SU-DHL-6 (cell line): ENCODE data around the gene TAF15.

Experiments
- H2AFZ ChIP-seq: fragments of 200-600 bp; sonication (generic); 2 replicates; pipeline ENCODE4 v1.6.1; 2014; ENCODE audit warnings: low read depth, mild to moderate bottlenecking, moderate library complexity, mixed read lengths, antibody characterized with exemption, low read length; ENCODE audit not compliant: severe bottlenecking
- H3F3A ChIP-seq: fragments of 200-600 bp; shearing (Covaris generic); 2 replicates; pipeline ENCODE4 v1.6.0; 2016; ENCODE audit warnings: antibody characterized with exemption, mild to moderate bottlenecking; ENCODE audit not compliant: insufficient read depth
- H3K27ac ChIP-seq: fragments of 200-600 bp; sonication (generic); 2 replicates; pipeline ENCODE4 v1.5.1; 2016; ENCODE audit warnings: low read depth, mild to moderate bottlenecking, low read length, moderate library complexity, mixed read lengths
- H3K27me3 ChIP-seq: fragments of 200-600 bp; sonication (generic), shearing (Covaris generic); 2 replicates; pipeline ENCODE4 v1.6.0; 2014; ENCODE audit warnings: mild to moderate bottlenecking, low read length
- H3K36me3 ChIP-seq: fragments of 200-600 bp; sonication (generic); 2 replicates; pipeline ENCODE4 v1.6.1; 2014; ENCODE audit warnings: mild to moderate bottlenecking, low read length, mixed read lengths
- H3K4me2 ChIP-seq: fragments of 300-600, 200-600 bp; shearing (Covaris generic), sonication (generic); 2 replicates; pipeline ENCODE4 v1.6.0; 2014; ENCODE audit warnings: low read length, low read depth, mild to moderate bottlenecking; ENCODE audit not compliant: poor library complexity, severe bottlenecking
- H3K4me3 ChIP-seq: fragments of 200-600 bp; sonication (generic); 2 replicates; pipeline ENCODE4 v1.5.1; 2014; ENCODE audit warnings: antibody characterized with exemption, low read length, mild to moderate bottlenecking, mixed read lengths; ENCODE audit not compliant: insufficient read depth, poor library complexity, severe bottlenecking
- H3K79me2 ChIP-seq: fragments of 200-600 bp; sonication (generic); 2 replicates; pipeline ENCODE4 v1.6.1; 2014; ENCODE audit warnings: mild to moderate bottlenecking, low read length, moderate library complexity; ENCODE audit not compliant: insufficient read depth
- H3K9ac ChIP-seq: fragments of 200-600 bp; sonication (generic); 2 replicates; pipeline ENCODE4 v1.7.0; 2014; ENCODE audit warnings: mild to moderate bottlenecking, low read length
- H3K9me2 ChIP-seq: fragments of 200-600 bp; sonication (generic); replicated peaks from 2 replicates; pipeline ENCODE4 v1.6.1; 2014; ENCODE audit warnings: low read length; ENCODE audit not compliant: insufficient read depth
- H3K9me3 ChIP-seq: fragments of 200-600 bp; sonication (generic); 2 replicates; pipeline ENCODE4 v1.6.1; 2014; ENCODE audit warnings: low read length, mixed read lengths; ENCODE audit not compliant: insufficient read depth
- H4K20me1 ChIP-seq: fragments of 200-600 bp; sonication (generic); 2 replicates; pipeline ENCODE4 v1.6.1; 2014; ENCODE audit warnings: low read depth, mild to moderate bottlenecking, antibody characterized with exemption, low read length, moderate library complexity, mixed read lengths
- EZH2phosphoT487 ChIP-seq: fragments of 200-600 bp; sonication (generic), shearing (Covaris generic); conservative IDR thresholded peaks from 2 replicates; pipeline ENCODE4 v1.6.1; 2018; ENCODE audit warnings: mild to moderate bottlenecking, antibody characterized with exemption, low read length, moderate library complexity, mixed read lengths
- TF ChIP-seq, protein P1 (sequence below): fragments of 200-600 bp; sonication (generic); IDR thresholded peaks from one replicate; pipeline ENCODE4 v1.5.1; 2017; ENCODE audit warnings: antibody characterized with exemption, mild to moderate bottlenecking, low read length, moderate library complexity; ENCODE audit not compliant: insufficient read depth, poor library complexity, severe bottlenecking

Gene TAF15

DNA sequence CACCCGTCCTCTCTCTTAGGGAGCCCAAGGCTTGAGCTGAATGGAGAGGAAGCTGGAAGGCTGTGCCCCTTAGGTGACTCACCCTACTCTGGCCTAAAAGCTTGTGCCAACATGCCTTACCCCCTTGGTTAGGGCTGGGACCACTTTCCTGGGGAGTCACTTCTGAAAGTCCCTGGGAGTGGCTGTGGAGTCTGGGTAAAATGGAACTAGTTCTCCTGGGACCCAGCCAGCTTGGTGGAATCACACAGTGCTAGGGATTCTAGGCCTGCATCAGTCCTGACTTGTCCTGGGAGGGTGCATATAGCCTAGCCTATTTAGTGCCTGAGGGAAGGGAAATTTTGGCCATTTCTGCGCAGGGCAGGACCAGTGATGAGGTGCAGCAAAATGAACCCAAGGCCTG, 24.4 kb upstream of the TAF15 start:
- TF ChIP-seq, protein P1, sequence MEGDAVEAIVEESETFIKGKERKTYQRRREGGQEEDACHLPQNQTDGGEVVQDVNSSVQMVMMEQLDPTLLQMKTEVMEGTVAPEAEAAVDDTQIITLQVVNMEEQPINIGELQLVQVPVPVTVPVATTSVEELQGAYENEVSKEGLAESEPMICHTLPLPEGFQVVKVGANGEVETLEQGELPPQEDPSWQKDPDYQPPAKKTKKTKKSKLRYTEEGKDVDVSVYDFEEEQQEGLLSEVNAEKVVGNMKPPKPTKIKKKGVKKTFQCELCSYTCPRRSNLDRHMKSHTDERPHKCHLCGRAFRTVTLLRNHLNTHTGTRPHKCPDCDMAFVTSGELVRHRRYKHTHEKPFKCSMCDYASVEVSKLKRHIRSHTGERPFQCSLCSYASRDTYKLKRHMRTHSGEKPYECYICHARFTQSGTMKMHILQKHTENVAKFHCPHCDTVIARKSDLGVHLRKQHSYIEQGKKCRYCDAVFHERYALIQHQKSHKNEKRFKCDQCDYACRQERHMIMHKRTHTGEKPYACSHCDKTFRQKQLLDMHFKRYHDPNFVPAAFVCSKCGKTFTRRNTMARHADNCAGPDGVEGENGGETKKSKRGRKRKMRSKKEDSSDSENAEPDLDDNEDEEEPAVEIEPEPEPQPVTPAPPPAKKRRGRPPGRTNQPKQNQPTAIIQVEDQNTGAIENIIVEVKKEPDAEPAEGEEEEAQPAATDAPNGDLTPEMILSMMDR = no peak
- no peak for TF ChIP-seq EZH2phosphoT487
- Histone ChIP-seq H2AFZ (no peak overlapping the region), H3K27me3 (no peaks in the 10 kb centered on the region), H3K9me3 (no peaks in the 10 kb centered on the region), H3K4me2 (no peak overlapping the region), H3K36me3 (no peaks in the 10 kb centered on the region), H3K4me3 (no peak overlapping the region), H3K79me2 (no peaks in the 10 kb centered on the region), H3K9me2 (no peaks in the 10 kb centered on the region), H3K9ac (no peak overlapping the region), H4K20me1 (no peaks in the 10 kb centered on the region), H3K27ac (no peak overlapping the region), H3F3A (no peaks in the 10 kb centered on the region)

DNA sequence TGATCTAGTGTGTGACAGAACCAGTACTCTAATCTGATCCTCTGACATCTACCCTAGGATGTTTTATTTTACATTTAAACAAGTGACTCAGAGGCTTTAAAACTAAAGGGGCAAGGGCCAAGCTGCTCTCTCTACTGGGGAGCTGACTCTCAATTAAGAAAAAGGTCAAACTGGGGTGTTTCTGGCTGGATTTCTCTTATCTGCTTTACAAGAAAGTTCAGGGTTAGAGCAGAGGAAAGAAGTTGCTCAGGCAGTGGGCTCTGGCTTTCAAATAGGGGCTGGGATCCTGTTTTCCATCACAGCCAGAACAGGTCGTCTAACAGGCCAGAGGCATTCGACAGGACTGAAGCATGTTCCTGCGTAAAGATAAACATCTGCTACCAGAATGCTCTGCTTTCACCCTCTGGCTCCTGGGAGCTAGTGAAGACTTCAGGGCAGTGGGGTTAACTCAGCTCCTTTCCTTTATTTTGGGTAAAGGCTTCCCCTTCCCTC, 22.3 kb upstream of the TAF15 start:
- no peak overlapping the region for H3K9ac ChIP-seq
- no peaks in the 10 kb centered on the region for H3F3A ChIP-seq
- no peak overlapping the region for H3K27ac ChIP-seq
- H2AFZ ChIP-seq = no peak overlapping the region
- no peak overlapping the region for H3K4me2 ChIP-seq
- no peaks in the 10 kb centered on the region for H3K9me3 ChIP-seq
- no peaks in the 10 kb centered on the region for H3K9me2 ChIP-seq
- no peaks in the 10 kb centered on the region for H3K36me3 ChIP-seq
- TF ChIP-seq, protein P1 = no peak
- TF ChIP-seq EZH2phosphoT487 = no peak
- no peak overlapping the region for H3K4me3 ChIP-seq
- no peaks in the 10 kb centered on the region for H3K27me3 ChIP-seq
- no peaks in the 10 kb centered on the region for H4K20me1 ChIP-seq
- H3K79me2 ChIP-seq = no peaks in the 10 kb centered on the region

DNA sequence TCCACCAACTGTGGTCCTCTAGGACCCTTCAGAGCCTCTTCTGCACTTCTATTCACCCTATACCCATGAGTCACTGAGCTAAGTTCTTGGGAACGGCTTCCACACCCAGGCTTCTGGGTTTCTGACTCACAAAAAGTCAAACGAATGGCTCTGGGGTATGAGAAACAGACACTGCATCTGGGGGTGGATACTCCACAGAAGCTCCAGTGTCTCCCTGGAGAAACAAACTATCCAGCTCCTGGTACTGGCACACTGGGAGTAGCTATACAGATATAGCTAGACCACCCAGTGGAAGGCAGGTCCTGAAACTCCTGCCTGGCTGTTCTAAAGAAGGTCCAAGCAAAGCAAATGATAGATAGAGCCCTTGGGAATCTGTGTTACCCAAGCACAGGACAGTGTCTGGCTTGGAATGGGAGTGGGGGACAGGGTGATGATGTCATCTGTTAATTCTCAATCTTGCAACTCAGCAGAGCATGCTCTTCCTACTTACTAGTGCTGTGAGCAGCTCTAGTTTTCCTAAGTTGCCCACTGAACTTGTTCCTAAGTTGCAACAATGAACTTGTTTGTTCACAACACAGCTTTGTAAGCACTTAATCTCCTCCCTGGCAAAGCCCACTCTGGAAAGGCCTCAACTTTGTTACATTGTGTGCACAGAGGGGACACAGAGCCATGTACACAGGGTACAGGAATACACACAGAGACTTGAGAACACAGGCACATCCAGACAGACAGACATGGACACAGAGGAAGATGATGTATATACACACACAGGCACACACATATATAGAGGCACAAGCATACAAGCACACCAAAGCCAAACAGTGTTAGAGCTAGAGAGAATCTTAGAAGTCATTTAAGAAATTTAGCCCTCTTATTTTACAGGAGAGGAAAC, 20.6 kb upstream of the TAF15 start:
- Histone ChIP-seq H3K4me3 (no peak overlapping the region), H3K36me3 (no peaks in the 10 kb centered on the region), H4K20me1 (no peaks in the 10 kb centered on the region), H3K9ac (no peak overlapping the region), H3K9me3 (no peaks in the 10 kb centered on the region), H3K9me2 (no peaks in the 10 kb centered on the region), H3K27ac (no peak overlapping the region), H3K79me2 (no peaks in the 10 kb centered on the region), H3F3A (no peaks in the 10 kb centered on the region), H3K27me3 (no peaks in the 10 kb centered on the region), H3K4me2 (no peak overlapping the region), H2AFZ (no peak overlapping the region)
- TF ChIP-seq EZH2phosphoT487 = no peak
- TF ChIP-seq, protein P1 = no peak
